PFSK-1 (cell line): Measurements from ENCODE around the gene MAX.

Experiments
- POLR2AphosphoS5 ChIP-seq: IDR thresholded peaks from 2 replicates; pipeline ENCODE4 v1.6.1; 2012; ENCODE audit warnings: low read depth, mild to moderate bottlenecking, control low read depth, low read length, moderate library complexity
- SIN3A ChIP-seq: IDR thresholded peaks from 2 replicates; pipeline ENCODE4 v1.6.1; 2012; ENCODE audit warnings: mild to moderate bottlenecking, low read length, moderate library complexity, borderline replicate concordance; ENCODE audit not compliant: insufficient read depth

GRCh38 chr14:65070471-65070976 is 31.8 kb downstream of the MAX start:
- TF ChIP-seq POLR2AphosphoS5 = no peak
- no peak for TF ChIP-seq SIN3A
